Activated T-cell treated with anti-CD3 and anti-CD28 coated beads for 1 hour (primary cell): Measurements from ENCODE around the gene DIRAS3.
"Not testable (repeated sequence)": the region's sequence is repeated elsewhere in the genome, so short reads cannot be mapped to it uniquely, and the experiment has no call there.

Source experiments
- DNase-seq: peaks from one replicate; pipeline ENCODE4 v3.0.0-alpha.2; 2020; ENCODE audit warnings: low read depth

DIRAS3 gene

GRCh38 chr1:68024635-68025338, 25.6 kb downstream of the DIRAS3 start:
- no peak for DNase-seq

- no peak for DNase-seq
Measured at GRCh38 chr1:68016381-68016780, 34.0 kb downstream of the DIRAS3 start.

GRCh38 chr1:68015971-68016370, 34.5 kb downstream of the DIRAS3 start:
- DNase-seq, result no peak

GRCh38 chr1:68015369-68015768, 35.1 kb downstream of the DIRAS3 start:
- no peak for DNase-seq

GRCh38 chr1:68013351-68013750, 37.1 kb downstream of the DIRAS3 start:
- DNase-seq, result no peak

- no peak for DNase-seq
Measured at GRCh38 chr1:68011657-68012375, 38.6 kb downstream of the DIRAS3 start.

GRCh38 chr1:68010543-68010942, 39.9 kb downstream of the DIRAS3 start:
- no peak for DNase-seq

- DNase-seq, result no peak
Measured at GRCh38 chr1:68010090-68010489, 40.3 kb downstream of the DIRAS3 start.

- not testable (repeated sequence) for DNase-seq
Measured at GRCh38 chr1:68003626-68004025, 46.8 kb downstream of the DIRAS3 start.

GRCh38 chr1:68000191-68000590, 50.2 kb downstream of the DIRAS3 start:
- no peak for DNase-seq

- DNase-seq, result no peak
Measured at GRCh38 chr1:67997746-67998145, 52.7 kb downstream of the DIRAS3 start.
